Kidney capillary endothelial cell (primary cell): Measurements from ENCODE around the gene RASD2.

Source experiments
- DNase-seq: peaks from one replicate; pipeline ENCODE4 v3.0.0-alpha.2; 2018; ENCODE audit warnings: low spot score

RASD2 gene

DNA sequence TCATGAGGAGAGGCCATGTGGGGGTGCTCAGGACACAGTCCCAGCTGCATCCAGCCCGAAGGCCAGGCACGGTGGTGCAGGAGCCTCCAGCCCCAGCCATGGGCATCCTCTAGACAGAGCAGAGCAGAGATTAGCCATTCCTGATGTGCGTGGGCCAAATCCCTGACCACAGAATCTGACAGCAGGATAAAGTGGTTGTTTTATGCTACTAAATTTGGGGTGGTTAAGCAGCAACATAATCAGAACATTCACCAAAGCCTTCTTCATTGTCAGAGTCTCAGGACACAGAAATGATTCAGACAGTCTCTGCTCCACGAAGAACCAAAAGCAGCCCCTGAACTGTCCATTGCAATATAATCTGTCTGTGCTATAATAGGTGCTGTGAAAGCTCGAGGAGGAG is 19.7 kb downstream of the RASD2 start:
- no peak for DNase-seq

DNA sequence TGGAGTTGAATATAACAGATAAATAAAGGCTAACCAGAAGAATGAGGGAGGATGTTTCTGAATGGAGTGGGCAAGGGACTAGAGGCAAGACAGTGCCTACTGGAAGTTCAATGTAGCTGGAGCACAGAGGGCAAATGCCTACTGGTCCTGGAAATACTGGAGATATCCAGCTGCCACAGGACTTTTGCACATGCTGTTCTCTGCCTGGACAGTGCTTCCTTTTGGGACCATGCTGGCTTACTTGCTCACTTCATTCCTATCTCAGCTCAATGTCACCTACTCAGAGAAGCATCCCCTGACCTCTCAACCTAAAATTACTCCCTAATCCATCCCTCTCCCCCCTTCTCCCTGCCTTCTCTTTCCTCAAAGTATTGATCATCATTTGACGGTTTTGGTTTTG is 20.2 kb downstream of the RASD2 start:
- no peak for DNase-seq

DNA sequence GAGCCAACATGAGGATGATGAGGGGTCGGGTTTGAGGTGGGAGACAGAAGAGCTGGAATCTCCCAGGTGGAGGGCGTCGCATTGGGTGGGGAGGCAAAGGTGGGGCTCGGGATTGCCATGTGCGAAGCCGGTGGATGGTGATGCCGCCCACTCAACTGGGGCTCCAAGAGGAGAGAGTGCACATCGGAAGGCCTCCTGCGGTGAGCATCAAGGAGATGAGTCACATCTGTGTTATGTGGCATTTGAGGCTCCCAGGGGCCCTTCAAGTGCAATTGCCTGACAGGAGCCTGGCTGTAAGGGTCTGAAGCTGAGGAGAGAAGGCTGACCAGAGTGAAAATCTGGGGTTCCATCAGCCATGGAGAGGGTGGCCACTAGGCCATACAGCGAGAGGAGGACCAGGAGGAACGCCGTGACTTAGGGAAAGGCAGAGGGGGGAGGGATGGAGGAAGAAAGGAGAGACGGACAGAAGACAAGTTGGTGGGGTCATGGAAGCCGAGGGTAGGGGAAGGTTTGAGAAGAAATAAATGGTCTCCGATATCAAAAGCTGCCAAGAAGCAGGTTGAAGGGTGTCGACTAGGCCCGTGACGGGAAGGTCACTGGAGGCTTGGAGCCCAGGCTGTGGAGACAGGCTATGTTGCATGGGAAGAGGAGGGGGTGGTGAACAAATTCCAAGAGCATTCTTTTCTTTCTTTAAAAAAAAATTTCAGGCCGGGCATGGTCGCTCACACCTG is 21.3 kb downstream of the RASD2 start:
- no peak for DNase-seq

DNA sequence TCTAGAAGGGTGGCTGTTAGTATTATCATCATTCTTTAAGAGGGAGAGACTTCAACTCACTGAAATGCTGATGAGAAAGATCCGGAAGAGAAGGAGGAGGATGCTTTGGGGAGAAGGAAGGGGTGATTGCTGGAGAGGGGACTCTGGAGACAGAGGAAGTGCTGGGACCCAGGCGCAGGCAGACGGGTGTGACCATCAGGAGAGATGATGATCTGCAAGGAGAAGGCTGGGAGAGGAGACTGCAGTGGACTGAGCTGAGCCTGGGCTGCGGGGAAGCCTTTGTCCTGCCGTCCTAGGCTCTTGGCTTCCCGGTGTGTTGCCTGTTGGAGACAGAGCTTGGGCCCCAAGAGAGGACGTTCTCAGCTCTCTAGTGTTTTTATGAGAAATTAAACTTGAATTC is 22.6 kb downstream of the RASD2 start:
- no peak for DNase-seq

DNA sequence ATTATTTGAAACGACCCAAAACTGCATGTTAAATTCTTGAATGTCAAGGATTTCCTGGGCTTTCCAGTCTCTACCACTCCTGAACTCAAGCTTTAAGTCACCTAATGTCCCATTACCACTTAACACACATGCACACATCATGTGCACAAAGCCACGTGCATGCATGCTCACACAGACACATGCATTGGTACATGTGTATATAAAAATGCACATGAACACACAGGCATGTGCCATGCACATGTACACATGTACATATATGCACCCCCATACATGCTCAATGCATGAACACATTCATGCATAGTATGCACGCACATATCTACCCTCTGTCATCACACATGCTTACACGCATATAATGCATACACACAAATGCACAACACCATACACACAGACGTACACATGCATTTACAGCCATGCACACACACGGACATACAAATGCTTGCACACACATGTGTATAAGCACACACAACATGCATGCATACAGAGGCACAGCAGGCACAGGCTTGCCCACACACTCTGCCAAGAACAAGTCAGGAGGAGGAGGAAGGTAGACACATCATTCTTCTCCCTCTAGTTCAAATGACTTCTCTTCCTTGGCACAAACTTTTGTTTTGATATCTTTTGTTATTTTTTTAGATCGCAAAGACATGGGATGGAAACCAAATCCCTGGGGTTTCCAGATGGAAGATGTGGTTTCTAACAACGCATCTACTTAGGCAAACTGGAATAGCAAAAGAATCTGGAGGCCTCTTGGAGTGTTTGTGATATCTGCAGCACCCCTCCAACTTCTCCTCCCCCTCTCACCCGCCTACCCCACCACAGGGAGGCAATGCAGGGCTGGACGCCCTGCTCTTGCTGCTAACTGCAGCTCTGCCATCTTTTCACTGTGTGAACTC is 24.6 kb downstream of the RASD2 start:
- DNase-seq, result no peak

DNA sequence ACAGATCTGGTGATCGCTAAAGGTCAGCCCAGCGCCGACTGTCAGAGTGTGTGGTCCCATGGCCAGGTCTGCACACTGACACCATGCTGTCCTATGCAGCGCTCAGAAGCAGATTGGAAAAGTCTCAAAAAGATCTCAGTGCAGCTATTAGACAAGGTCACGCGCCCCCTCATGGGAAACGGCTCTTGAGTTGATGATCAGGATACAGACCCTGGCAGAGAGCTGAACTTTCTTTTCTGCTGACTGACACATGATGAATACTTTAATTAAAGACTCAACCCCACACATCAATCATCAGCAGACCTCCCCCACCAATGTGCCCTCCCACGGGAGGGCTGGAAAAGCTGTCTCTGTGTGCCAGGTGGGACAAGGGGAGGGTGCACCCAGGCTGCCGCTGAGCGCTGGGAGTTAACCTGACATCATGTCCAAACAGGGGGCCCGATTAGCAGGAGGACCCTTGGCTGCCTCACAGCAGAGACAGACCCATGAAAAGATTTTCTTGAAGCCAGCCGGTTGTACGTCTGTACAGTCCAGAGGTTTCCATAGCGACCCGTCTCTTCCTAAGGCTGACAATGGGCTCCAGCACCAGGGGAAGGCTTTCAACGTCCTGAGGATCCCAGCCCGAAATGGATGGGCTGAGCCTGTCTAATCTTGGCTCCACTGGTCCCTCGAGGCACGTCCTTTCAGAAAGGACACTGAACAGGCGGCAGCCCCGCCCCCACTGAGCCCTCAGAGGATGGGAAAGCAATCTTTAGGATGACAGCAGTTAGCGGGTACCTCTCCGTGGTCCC is 26.9 kb downstream of the RASD2 start:
- DNase-seq, result no peak

DNA sequence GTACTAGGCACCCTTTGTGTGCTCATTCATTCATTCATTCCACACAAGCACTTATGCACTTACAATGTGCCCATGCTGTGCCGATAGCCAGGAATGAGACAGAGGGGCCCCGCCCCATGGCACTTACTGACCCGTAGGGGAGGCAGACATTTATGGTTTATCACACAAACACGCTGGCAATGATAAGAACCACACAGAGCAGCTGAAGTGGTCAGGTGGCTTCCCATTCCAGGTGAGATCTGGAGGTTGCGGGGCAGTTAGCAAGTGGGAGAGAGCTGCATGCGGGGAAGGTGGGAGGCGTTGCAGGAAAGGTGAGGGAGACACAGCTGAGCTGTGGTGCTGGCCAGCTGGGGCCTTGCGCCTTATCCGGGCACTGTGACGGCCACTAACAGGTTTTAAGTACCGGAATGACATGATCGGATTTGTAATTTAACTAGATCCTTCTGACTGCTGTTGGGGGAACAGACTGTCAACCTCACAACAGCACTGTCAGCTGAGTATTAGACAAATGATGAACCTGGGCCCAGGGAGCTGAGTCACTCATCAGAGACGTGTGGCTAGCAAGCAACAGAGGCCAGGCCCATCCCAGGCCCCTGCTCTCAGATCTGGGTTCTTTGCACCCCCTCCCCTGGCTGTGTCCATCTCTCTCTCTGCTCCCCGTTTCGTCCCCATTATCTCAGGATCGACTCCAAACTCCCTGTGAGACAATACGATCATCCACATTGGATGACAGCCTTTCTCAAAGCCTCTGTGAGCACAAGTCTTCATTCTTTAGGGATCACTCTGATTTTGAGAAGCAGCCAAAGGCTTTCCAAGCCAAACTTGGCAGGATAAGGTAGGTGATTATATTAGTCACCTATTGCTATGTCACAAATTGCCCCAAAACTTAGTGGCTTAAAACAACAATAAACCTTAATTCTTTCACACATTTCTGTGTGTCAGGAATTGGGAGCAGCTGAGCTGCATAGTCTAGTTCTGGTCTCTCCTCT is 28.4 kb downstream of the RASD2 start:
- DNase-seq, result no peak

DNA sequence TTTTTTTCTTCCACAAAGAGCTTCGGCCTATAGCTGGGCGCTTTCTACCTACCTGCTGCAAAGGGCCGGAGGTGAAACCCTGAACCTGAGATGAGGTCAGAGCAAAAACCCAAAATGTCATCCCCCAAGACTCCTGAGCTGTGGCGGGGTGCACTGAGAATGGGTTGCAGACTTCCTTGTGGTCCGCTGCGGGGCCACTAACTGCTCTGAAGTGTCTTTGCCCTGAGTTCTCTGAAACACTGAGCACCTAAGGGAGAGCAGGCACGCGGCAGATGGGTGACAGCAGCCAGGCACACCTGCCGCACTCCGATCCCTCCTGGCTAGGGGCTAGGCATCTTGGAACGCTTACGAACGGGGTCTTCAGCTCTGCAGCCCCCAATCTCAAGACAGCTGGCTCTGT is 29.3 kb downstream of the RASD2 start:
- no peak for DNase-seq

DNA sequence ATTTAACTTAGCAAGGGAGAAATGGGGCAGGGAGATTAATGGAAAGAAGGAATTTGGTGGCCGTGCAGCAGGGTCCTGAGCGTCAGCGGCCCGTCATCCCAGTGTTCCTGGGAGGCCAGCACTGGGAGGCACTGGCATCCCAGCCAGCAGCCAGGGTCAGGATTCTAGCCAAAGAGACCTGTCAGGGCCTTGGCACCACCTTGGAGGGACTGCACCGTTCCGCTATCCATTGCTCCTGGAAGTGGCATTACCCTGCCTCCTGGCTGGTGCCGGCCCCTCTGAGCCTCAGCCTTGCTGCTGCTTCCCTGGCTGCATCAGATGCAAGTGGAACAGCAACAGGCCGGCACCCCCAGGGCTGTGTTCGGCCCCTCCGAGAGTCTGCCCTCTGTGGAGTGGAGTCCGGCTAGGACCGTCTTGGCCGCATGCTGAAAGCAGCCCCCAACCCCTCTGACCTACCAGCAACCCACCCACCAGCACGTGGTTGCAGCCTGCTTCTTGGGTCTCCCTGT is 30.1 kb downstream of the RASD2 start:
- DNase-seq, result no peak

DNA sequence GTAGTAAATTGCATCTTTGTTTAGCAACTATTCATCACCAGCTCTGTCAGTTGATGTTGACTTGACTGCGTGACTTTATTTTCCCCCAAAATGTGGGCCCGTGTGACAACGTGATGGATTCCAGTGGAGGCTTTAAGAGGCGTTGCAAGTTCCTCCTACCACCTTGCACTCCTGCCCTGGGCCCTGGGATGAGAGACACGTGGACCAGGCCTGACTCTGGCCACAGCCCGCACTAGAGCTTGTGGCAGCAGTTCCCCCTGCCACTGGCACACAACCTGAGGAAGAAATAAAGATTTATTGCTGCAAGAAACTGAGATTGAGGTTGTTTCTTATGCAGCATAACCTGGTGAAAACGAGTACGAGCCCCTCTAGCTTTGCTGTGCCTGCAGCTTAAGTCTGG is 31.9 kb downstream of the RASD2 start:
- DNase-seq, result no peak

DNA sequence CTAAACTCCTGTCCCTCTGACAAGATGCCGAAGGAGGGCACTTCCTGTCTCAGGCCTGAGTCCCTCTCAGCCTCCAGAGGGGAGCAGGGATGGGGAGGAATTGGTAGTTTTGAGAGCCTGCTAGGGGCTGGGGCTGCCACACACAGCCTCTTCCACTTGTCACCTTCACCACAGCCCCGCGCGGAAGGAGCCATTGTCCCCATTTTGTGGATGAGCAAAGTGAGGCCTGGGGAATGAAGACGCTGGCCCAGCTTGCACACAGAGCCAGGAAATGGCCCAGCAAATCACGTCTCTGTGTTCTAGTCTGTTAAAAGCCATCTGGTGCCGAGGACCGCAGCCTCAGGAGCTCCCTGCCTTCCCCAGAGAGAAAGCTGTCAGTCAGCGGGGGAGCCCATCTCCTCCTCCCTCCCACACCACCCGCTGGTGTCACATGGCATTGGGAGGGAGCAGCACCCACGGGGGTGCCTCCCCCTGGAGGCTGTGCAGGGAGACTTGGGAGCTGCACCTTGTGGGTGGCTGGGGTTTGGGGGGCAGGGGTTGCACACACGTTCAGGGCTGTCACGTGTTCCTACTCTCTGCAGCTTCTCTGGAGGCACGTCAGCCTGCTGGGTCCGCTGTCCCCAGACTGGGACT is 34.6 kb downstream of the RASD2 start:
- DNase-seq, result no peak

DNA sequence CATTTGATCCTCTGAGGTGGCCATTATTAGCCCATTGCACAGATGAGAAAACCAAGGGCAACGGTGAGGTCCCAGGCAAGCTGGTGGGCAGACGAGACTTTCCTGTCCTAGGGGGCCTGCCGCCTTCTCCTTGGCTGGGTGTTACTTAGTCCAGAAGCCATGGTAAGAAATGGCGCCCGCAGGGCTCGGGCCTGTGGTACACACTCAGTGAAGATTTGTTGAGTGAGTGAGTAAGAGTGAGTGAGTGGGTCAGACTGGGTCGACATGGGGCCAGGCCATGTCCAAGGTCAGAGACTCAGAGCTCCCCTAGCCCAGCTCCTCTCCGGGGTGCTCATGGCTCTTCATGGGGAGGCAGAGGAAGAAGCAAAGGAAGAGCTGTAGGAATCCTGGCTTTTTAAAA is 36.0 kb downstream of the RASD2 start:
- DNase-seq, result no peak

DNA sequence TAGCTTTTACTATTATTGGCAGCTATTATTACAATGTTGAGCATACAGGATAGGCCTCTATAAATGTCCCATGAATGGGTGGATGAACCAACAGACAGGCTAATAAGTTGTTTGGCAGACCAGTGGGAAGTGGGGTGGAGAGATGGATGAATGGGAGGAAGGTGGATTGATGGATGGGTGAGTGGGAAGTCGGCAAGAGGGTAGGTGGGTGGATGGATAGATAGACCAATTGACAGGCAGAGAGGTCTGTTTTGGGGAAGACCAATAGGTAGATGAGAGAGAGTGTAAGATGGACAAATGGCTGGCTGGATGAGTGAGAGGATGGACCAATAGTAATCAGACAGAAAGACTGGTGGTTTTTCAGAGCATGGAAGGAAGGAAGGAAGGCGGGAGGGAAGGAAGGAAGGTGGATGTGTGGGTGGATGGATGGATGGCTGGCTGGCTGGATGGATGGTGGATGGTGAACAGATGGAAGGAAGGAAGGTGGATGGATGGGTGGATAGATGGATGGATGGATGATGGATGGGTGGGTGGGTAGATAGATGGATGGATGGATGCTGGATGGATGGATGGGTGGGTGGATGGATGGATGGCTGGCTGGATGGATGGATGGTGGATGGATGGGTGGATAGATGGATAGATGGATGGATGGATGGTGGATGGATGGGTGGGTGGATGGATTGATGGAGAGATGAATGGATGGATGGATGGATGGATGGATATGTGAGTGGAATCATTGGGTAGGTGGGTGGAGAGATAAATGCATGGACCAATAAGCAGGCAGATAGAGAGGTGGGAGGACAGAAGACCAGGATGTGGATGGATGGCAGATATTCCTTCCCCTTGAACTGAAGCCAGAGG is 37.4 kb downstream of the RASD2 start:
- no peak for DNase-seq

DNA sequence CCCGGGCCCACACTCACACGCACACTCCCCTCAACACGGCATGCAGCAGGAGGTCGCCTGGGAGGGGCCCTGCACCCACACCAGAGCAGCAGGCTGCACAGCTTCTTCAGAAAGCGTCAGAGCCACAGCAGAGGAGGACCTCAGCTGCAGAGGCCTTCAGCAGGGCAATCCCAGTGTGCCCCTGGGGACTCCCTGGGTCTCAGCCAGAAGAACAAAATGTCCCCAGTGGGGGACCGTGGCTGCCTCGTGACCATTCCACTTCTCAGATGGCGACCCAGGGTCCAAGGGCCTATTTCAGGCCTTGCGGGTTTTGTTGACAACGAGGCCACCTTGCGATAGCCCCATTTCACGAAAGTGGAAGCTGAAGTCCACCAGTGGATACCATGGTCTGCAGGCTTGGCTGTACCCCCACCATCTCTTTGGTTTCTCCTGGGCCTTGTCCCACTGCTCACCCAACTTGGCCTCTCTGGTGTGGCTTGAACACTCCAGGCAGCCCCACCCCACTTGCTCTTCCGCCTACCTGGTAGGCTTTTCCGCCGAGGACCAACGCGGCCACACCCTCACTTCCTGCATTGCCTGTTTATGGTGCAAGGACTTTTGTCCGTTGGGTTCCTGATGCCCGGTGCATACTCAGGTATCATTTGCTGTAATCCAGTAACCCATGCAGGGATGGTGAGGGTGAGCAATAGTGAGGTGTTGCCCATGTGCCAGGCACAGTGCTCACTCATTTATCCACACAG is 38.4 kb downstream of the RASD2 start:
- DNase-seq, result no peak

DNA sequence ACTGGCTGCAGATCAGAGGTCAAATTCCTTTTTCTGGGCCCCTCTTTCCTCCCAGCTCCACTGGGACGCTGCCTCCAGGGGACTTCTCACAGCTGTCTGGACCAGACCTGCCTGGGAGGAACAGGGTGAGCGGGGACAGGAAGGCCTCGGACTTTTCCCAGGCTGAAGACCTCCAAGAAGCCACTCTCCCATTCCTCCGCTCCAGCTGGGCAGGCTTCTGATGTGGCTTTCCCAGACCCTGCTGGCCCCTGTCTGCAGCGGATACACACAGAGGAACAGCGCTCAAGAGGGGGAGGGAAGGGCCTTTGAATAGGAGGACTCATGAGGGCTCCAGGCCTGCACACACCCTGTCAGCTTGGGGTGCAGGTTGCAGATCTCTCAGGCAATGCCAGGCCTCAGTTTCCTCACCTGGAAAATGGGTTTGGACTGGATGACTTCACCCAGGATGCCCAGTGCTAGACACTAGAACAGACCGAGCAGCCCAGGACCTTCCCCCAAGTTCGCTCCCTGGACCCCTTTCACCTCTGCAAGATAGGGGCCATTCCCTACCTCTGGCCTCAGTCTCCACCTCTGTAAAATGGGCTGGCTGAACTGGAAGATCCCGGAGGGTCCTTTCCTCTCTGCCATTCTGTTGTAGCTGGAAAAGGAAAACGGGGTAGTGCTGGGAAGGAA is 39.9 kb downstream of the RASD2 start:
- DNase-seq, result no peak

DNA sequence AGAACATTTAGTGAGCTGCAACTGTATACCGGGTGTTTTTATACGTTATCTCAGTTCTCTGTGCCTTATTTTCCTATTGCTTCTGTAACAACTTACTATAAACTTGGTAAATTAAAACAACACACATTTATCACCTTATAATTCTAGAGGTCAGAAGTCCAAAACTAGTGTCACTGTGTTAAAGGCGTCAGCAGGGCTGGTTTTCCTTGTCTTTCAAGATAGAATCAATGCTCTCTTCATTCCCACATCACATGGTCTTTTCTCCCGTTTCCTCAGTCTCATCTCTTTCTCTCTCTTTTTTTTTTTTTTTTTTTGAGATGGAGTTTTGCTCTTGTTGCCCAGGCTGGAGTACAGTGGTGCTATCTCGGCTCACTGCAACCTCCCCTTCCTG is 40.4 kb downstream of the RASD2 start:
- DNase-seq, result no peak

DNA sequence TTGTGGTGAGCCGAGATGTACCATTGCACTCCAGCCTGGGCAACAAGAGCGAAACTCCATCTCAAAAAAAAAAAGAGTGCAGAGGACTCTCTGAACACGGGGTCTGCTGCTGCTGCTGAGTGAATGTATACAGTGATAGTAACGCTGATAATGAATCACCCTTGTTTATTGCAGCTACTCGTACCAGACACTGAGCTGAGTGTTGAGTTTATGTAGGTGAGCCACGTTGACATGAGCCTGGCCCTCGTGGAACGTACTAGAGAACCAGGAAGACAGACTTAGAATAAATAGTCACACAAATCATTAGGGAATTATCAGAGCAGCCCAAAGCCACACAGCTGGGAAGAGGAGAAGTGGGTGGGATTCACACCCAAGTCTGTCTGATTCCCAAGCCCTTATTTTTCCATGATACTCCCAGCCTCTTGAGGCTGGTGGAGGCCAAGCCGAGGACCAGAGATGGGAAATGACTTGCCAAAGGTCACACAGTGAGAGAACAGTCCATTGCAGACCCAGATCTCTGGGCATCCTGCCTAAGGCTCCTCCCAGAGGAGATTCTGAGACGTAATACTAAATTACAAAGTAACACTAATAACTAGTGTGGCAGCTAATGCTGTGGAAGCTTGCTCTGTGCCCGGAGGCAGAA is 41.7 kb downstream of the RASD2 start:
- DNase-seq, result no peak
